ENCODE results near the gene ENTPD6.

- no peak for TF ChIP-seq CTCF (IDR thresholded peaks at IDR 0.05)
- TF ChIP-seq POLR2A (IDR thresholded peaks at IDR 0.05), result no peak
Measured at GRCh38 chr20:25146976-25147375, 48.5 kb upstream of the ENTPD6 start.
